Stimulated activated CD8-positive, alpha-beta memory T cell treated with anti-CD3 and anti-CD28 coated beads, Interleukin-15, amount 100 ng/mL, for 48 hours (primary cell): ENCODE measurements around the gene PLXNC1.
A peak's percentile ranks its signal among the peaks of the same experiment; 100 is the strongest.

ENCODE experiments used
- DNase-seq, 2 donors: peaks; one replicate each; pipeline ENCODE4 v3.0.0-alpha.2; 2020; ENCODE audit warnings: low read depth in 2 of 2

Gene PLXNC1

DNA sequence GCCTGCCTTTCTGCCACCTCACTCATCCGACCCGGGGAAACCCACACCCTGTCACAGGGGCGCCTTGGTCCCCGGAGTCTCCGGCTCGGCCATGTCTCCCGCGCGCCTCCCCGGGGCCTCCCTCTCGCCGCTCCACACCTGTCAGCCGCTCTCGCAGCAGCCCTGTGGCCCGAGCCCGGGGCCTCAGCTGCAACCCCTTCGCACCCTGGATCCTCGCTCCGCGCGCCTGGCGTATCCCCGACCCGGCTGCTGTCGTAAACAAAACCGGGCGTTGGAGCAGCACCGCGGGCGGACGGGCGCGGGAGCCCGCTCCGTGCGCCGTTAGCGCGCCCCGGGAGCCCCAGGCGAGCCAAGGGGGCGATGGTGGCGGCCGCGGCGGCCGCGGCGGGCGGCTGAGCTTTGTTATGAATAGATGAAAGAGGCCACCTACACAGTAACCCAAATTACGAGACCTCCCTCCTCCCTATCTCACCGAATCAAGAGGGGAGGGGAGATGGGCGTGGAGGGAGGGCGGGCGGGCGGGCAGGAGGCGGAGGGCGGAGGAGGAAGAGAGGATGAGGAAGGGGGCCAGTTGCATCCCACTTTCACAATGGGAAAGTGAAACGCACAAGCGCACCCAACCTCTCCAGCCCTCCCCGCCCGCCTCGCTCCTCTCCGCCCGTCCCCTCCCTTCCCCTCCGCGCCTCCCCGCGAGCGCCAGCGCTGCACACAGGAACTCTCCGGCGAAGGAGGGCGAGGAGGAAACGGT is at the start of gene PLXNC1:
Gene PLXNC1, plus strand, starts transcription at position 587 of the 748 bp plus-strand sequence. CDS start 395 bp downstream, outside the sequence.
- DNase-seq: peak; percentile 48 to 63

DNA sequence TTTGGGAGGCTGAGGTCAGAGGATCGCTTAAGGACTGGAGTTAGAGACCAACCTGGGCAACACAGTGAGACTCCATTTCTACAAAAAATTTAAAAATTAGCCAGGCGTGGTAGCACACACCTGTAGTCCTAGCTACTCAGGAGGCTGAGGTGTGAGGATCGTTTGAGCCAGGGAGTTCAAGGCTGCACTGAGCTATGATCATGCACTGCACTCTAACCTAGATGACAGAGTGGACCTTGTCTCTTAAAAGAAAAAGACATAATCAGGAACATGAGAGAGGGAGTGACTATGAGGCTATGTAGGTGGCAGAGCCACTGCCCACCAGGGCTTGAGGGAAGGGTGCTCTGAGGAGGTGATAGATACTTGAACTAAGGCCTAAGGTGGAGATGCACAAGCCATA is 49.2 kb upstream of the PLXNC1 start:
- no peak for DNase-seq

DNA sequence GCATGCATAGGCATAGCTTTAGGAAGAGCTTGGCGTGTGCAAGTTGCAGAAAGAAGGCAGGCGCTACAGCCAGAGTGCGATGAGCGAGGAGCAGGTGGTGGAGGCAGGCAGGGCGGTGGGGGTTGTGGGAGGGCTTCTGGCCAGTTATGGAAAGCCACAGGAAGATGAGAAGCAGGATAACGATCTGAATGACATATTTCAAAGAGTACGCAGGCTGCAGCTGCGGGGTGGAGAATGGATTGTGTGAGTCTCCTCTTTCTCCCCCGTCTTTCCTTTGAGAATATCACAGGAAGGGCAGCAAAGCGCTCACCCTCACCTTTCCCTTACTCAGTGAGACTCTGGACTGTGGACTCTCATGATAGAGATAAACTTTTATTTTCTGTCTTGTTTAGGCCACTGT is 48.7 kb upstream of the PLXNC1 start:
- no peak for DNase-seq

DNA sequence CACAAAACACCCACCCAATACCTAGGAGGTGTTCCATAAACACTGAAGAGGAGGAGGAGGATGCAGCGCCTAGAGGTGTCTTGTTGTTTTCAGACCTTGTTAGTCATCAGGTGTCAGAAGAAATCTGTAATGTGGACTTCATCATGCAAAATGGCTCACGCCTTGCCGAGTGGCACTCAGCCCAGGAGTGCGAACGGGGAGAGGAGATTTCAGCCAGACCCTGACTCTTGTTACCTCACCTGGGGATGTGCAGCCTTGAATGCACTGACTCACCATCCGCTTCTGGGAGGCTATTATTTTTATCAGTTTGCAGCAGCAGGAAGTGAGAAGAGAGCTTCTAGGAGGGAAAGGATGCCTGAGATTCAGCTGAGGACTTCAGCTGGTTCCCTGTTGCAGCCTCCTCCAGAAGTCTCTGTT is 48.2 kb upstream of the PLXNC1 start:
- no peak for DNase-seq

DNA sequence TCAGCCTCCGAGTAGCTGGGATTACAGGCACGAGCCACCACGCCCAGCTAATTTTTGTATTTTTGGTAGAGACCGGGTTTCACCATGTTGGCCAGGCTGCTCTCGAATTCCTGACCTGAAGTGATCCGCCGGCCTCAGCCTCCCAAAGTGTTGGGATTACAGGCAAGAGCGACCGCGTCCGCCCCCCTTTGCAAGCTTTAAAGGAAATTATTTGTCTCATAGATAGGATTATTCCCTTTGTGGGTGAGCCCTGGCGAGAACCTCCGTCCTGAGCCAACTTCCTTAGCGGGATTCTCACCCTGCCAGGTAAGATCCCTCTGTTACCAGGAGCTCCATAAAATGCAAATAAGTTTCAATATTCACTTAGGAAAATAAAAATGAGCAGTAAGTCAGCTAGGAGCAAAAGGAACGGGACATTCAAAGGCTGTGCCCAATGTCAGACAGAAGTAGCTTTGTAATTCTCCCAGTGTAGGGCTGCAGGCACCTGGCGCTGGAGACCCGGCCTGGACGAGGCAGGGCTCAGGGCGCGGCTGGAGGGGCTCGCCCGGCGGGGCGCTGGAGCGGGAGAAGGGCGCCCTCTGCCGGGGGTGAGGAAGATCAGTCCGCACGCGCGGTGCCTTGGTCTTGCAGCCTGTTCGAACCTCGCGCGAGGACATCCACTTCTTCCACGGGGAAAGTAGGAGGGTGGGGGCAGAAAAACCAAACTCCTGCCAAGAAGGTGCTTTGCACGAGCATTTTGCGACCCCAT is 47.2 kb upstream of the PLXNC1 start:
- peak; percentile 65 to 73 for DNase-seq

DNA sequence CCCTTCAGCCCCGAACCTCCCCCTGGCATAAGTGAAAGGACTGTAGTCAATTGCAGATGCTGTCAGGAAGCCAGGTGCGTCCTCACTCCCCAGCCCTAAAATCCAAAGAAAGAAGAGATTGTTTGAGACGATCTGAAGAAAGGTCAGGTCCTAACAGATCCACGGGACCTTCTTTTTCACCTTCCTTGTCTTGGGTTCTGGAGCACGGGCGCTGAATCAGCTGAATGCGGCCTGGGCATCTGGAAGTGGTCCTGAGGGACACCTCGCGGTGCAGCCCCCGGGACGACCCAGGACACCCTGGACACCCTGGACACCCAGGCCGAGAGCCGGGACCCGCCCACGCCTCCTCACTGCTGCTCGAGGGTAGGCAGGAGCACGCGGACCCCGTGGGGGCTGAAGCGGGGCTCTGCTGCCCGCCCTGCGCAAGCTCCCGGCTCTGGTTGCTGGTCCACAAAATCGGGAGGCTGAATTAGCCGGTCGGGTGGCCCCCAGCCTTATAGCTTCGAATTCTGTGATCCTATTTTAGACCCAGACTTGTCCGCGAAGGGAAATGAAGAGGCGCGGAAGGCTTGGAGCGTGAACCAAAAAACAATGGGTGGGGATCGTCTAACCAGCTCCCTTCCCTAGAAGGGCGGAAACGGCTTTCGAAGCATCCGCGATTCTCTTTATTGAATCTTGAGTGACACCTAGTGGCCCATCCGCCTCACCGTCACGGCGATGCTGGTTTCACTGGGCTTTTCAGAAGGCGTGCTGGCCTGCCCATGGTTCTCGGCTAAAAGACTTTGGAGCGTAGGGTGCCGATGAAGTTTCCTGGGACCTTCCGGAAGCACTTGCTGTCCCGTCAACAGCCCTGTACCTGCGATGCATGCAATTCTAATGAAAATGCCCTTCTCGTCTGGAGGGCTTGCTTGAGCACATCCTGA is 46.4 kb upstream of the PLXNC1 start:
- DNase-seq: peak; percentile 72 to 74

DNA sequence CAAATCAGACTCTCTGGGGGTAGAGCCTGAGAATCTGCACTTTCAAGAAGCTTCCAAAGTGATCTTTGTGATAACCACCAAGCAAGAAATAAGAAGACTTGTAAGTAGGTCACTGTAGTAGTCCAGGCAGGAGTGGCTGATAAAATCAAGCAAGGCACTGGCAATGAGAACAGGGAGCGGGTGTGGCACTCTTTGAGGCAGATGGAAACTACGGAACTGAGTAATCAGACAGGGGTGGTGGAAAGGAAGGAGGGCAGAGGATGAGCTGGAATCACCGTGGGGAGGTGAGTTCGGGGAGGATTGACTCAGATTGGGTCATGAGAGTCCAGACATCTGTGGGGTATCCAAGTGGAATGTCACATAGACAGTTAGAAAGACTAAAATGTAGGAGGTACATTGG is 44.4 kb upstream of the PLXNC1 start:
- no peak for DNase-seq

DNA sequence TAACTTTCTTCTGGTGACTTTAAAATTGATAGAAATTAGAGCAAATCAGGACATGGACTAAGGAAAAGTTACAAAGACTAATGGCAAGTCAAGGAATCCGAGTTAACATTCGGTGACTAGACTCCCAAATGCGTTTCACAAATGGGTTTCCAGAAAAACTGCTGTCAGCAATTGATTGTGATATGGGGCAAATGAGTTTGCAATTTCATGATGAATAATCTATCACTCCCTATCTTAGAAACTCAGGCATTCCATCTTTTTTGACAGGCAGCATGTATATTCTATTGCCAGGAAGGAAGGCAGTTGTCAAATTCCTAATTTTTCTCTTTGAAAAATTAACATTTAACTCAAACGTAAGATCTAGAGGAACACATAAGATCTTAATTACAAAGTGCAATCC is 40.5 kb upstream of the PLXNC1 start:
- no peak for DNase-seq

DNA sequence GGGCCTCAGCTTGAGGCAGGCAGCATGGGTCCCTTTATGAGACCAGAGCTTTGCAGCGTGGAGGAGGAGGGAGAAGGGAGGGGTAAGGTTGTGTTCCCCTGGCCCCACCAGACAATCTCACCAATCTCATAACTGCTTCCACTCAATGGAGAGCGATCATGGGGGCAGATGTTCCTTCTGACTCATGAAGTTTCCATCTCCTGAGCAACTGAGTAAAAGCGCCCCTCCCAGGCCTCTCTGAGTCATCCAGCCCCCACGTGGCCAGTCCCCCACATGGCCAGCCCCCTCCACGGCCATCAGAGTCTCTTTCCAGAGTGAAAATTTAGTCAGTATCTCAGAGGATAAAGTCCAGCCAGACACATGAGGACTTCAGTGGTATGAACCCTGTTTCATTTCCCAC is 39.2 kb upstream of the PLXNC1 start:
- peak; percentile 59 to 61 for DNase-seq

DNA sequence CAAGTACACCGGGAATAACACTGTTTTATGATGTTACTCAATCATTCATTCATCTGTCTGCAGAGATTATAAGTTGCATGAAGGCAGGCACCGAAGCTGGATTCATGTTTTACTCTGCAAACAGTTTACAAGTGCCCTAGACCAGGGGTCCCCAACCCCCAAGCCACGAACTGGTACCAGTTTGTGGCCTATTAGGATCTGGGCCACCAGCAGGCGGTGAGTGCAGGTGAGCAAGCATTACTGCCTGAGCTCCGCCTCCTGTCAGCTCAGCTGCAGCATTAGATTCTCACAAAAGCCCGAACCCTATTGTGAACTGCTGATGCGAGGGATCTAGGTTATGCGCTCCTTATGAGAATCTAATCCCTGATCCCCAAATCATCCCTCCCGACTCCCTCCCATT is 38.1 kb upstream of the PLXNC1 start:
- DNase-seq: no peak

DNA sequence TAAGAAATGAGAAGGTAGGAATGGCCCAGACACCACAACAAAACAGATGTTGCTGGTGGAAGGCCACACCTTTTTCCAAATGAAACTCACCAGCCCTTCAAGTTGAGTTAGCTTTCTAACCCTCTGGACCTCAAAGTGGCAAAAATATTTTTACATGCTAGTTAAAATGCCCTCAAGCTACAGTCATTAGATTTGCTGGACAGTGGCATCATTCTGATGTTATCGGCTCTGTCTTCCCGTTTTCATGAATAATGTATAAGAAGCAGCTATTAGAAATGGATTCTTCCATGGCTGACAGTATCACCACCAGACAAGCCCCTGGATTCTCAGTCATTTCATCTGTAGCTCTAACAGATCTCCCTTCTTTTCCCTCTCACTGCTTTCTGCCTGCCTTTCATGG is 37.1 kb upstream of the PLXNC1 start:
- DNase-seq: no peak

DNA sequence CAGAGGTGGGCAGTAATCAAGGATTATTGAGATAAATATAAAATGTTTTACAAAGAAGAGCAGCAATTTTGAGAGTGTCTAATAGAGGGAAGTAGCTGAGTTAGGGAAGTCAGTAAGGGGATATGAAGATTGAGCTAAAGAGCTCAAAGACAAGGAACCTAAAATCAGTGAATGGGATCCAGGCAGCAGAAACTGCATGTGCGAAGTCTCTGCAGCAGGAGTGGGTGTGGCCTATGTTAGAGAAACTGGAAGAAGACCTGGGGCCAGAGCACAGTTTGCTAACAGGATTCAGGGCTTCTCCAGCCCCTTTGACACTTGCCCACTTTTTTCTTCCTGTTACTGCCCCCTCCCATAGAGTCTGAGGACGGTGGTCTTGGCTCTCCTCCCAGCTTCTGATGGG is 36.3 kb upstream of the PLXNC1 start:
- no peak for DNase-seq

DNA sequence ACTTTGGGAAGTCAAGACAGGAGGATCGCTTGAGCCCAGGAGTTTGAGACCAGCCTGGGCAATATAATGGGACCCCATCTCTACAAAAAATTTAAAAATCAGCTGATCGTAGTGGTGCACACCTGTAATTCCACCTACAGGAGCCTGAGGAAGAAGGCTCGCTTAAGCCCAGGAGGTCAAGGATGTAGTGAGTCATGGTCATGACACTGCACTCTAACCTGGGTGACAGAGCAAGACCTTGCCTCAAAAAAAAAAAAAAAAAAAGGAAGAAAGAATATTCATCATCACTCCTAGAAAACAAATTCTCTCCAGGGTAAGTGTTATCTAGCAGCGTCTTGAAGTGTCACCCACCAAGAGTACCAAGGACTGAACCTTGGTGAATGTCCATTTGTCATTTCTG is 34.2 kb upstream of the PLXNC1 start:
- no peak for DNase-seq

DNA sequence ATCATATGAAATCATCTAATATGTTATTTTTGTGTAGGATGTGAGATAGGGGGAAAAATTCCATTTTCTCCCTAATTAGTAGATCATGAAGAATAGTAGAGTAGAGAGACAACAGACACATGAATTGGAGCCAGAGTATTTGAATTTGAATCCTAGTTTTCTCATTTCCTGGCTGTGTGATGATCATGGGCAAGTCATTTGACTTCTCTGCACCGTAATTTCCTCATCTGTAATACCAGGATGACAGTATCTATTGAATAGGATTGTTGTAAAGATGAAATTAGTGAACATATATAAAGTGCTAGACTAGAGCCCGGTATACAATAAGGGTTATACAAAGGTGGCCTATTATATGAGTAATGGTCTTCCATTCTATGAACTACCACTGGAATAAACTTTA is 32.2 kb upstream of the PLXNC1 start:
- DNase-seq: no peak

DNA sequence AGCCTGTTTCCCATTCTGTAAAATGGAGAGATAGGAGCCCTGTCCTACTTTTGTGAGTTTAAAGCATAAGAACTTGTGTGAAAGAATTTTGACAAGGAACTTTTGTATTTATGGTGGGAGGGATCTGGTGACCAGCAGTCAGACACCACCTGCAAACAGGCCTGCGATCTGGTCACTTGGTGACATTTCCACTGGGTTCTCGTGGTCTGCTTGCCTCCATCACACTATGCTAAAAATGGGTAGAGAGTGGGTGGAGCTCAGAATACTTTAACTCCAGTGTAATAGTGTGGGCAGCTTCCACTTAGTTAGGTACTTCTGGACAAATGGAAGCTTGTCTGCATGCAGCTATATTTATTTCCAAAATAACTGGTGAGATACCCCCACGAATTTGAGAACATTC is 26.5 kb upstream of the PLXNC1 start:
- no peak for DNase-seq

DNA sequence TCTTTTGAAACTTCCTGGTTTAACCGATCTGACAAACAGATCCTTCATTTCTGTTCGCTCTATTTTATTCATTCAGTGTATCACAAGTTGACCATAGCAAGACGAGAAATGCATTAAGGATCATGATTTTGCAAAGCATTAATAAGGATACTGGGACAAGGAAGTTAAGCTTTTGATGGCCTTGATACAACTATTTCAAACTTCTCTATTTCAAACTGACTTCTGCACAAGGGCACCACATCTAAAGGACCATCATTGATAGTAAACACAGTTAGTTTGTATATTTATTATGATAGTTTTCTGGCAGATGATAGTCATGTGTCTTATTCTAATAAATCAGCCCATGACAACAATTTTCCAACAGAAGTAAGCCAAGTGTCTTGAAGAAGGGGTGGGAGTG is 25.8 kb upstream of the PLXNC1 start:
- no peak for DNase-seq

DNA sequence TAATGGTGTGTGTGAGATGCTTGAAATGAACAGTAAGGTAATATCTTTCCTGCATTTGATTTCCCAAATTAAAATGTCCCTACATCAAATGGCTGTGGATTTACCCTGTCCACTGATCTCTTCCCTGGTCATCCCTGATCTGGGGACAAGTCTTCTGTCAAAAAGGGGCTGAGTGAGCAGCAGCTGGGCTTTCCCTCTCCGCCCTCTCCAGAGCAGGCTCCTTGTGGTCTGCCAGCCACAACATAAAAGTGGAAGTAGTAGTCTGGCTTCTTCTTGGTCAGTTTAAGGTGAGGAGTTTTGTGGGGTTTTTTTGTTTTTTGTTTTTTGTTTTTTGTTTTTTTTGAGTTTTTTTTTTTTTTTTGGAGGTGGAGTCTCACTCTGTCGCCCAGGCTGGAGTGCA is 25.2 kb upstream of the PLXNC1 start:
- no peak for DNase-seq

DNA sequence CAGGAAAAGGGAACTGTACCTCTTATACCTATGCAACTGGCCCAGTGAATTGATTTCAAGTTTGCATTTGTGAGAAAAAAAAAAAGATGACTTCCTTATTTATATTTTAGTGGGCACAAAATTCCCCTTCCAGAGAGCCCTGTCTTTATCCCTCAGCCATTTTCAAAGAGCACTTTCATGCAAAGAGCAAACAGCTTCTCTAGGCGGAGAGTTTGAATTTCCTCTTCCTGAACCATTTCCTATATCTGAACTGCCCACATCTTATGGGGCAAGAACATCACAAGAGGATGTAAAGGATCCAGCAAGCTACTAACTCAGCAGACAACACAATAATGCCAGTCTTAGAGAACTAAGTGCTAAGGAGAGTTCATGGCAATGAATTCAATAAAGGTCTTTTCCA is 22.3 kb upstream of the PLXNC1 start:
- DNase-seq: no peak

DNA sequence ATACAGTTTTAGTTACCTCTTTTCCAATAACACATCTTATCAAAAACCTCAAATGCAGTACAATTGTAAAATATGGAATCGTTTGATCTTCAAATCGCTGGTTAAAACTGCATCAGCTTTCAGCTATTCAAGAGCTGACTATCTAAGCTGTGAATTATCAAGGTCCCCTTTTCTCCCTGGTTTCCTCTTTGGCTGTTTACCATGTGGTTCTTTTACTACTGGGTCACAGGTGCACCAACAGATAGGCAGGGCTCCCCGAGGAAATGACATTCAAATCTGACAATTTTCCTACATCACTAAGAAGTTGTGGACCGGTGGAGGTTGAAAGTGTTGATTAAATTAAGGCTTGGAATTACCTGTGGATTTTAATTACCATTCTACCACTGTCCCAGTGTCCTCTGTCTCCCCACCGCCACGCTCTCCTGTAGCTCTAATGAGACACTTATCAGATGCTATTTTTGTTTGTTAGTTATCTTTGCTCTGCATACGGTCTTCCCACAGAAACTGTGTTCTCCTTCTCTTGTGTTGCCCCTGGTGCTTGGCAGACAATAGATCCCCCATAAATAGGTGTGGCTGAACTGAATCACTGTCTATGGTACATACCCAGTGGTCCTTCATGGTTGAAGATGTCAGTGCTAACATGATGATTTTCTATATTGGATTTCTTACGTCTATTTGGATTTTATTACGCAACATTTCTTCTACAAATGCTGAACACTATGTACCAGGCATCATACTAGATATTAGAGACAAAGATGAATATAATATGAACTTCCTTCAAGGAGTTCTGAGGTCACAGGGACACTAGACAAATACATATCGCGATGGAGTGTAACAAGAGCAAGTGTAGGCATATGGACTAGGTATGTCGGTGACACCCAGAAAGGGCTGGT is 20.9 kb upstream of the PLXNC1 start:
- no peak for DNase-seq

DNA sequence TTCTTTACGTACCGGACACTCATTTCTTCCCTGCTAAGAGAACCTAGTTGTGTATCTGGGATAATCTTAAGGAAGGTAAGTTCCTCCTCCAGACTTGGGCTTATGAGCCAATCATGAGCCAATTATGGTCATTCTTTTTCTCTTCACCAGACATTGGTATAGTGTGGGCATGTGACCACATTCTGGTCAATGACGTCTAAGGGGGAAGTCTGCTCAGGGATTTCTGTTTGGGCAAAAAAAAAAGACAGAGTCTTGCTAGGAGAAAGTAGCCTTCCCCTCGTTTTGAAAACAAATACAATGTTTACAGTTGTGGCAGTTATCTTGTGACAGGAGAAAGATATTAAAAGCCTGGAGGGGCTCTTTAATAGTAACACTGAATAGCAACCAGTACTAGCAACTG is 20.1 kb upstream of the PLXNC1 start:
- DNase-seq: no peak
